H9 (cell line): ENCODE measurements around the gene TEAD1. TPM values are rescaled to one million over a fixed set of nuclear protein-coding genes. Genes with fewer than 3 reads are reported as not detected.

ENCODE experiments used
- DNase-seq: peaks from one replicate; pipeline ENCODE4 v3.0.0-alpha.2; 2017
- H2AFZ ChIP-seq: one replicate; pipeline ENCODE4 v1.6.1; 2013; ENCODE audit warnings: mild to moderate bottlenecking, low read length, control low read depth, moderate library complexity
- H2AK5ac ChIP-seq: 2 replicates; pipeline ENCODE4 v1.6.1; 2013; ENCODE audit warnings: low read length, control low read depth, mixed read lengths; ENCODE audit not compliant: insufficient read length
- H2BK120ac ChIP-seq: one replicate; pipeline ENCODE4 v1.6.1; 2013; ENCODE audit warnings: low read depth, mild to moderate bottlenecking, low read length, control low read depth, inconsistent platforms; ENCODE audit not compliant: poor library complexity, severe bottlenecking
- H2BK12ac ChIP-seq: 2 replicates; pipeline ENCODE4 v1.6.1; 2013; ENCODE audit warnings: low read length, control low read depth, mixed read lengths, low read depth; ENCODE audit not compliant: insufficient read length
- H2BK15ac ChIP-seq: 2 replicates; pipeline ENCODE4 v1.6.1; 2013; ENCODE audit warnings: low read depth, low read length, control low read depth
- H2BK20ac ChIP-seq: one replicate; pipeline ENCODE4 v1.6.1; 2013; ENCODE audit warnings: low read depth, mild to moderate bottlenecking, low read length, control low read depth, inconsistent platforms; ENCODE audit not compliant: poor library complexity, severe bottlenecking
- H2BK5ac ChIP-seq: 2 replicates; pipeline ENCODE4 v1.6.1; 2013; ENCODE audit warnings: low read length, control low read depth, mixed read lengths; ENCODE audit not compliant: insufficient read length
- H3K14ac ChIP-seq: 2 replicates; pipeline ENCODE4 v1.6.1; 2013; ENCODE audit warnings: low read length, control low read depth; ENCODE audit not compliant: insufficient read depth
- H3K18ac ChIP-seq: 2 replicates; pipeline ENCODE4 v1.6.1; 2013; ENCODE audit warnings: low read depth, mild to moderate bottlenecking, mixed read lengths, low read length, control low read depth; ENCODE audit not compliant: insufficient read length
- H3K23ac ChIP-seq: 2 replicates; pipeline ENCODE4 v1.6.1; 2013; ENCODE audit warnings: low read length, control low read depth, mixed read lengths, low read depth; ENCODE audit not compliant: insufficient read length
- H3K23me2 ChIP-seq: 2 replicates; pipeline ENCODE4 v1.6.1; 2013; ENCODE audit warnings: low read depth, mild to moderate bottlenecking, mixed read lengths, low read length, control low read depth; ENCODE audit not compliant: insufficient read length, poor library complexity, severe bottlenecking
- H3K27ac ChIP-seq: 2 replicates; pipeline ENCODE4 v1.5.1; 2013; ENCODE audit warnings: low read length, control low read depth, mixed read lengths, low read depth; ENCODE audit not compliant: insufficient read length
- H3K27me3 ChIP-seq: 2 replicates; pipeline ENCODE4 v1.6.1; 2013; ENCODE audit warnings: low read length, control low read depth, inconsistent platforms; ENCODE audit not compliant: insufficient read depth
- H3K4ac ChIP-seq: 2 replicates; pipeline ENCODE4 v1.6.1; 2013; ENCODE audit warnings: low read depth, mild to moderate bottlenecking, control low read depth, inconsistent platforms, low read length, moderate library complexity
- H3K4me1 ChIP-seq: 2 replicates; pipeline ENCODE4 v1.6.1; 2013; ENCODE audit warnings: low read length, control low read depth, inconsistent platforms; ENCODE audit not compliant: insufficient read depth
- H3K4me2 ChIP-seq: 2 replicates; pipeline ENCODE4 v1.6.1; 2013; ENCODE audit warnings: low read length, control low read depth, mixed read lengths; ENCODE audit not compliant: insufficient read length, insufficient read depth
- H3K56ac ChIP-seq: 2 replicates; pipeline ENCODE4 v1.6.1; 2013; ENCODE audit warnings: low read depth, mild to moderate bottlenecking, mixed read lengths, low read length, control low read depth; ENCODE audit not compliant: insufficient read length
- H3K79me1 ChIP-seq: 2 replicates; pipeline ENCODE4 v1.6.1; 2013; ENCODE audit warnings: low read depth, mild to moderate bottlenecking, moderate library complexity, low read length, control low read depth, inconsistent platforms; ENCODE audit not compliant: insufficient read depth, poor library complexity, severe bottlenecking
- H3K79me2 ChIP-seq: 2 replicates; pipeline ENCODE4 v1.6.1; 2013; ENCODE audit warnings: low read length, control low read depth, inconsistent platforms; ENCODE audit not compliant: insufficient read depth
- H3K9ac ChIP-seq: 2 replicates; pipeline ENCODE4 v1.6.1; 2013; ENCODE audit warnings: low read length, control low read depth, mixed read lengths; ENCODE audit not compliant: insufficient read length; ENCODE audit errors: extremely low read depth
- H3K9me3 ChIP-seq: one replicate; pipeline ENCODE4 v1.6.1; 2013; ENCODE audit warnings: low read depth, low read length, inconsistent platforms; ENCODE audit not compliant: control insufficient read depth
- H3T11ph ChIP-seq: one replicate; pipeline ENCODE4 v1.6.1; 2013; ENCODE audit warnings: mild to moderate bottlenecking, low read length, control low read depth, inconsistent platforms
- H4K20me1 ChIP-seq: one replicate; pipeline ENCODE4 v1.6.1; 2013; ENCODE audit not compliant: control insufficient read depth, insufficient read length, insufficient read depth
- H4K5ac ChIP-seq: 2 replicates; pipeline ENCODE4 v1.6.1; 2013; ENCODE audit warnings: low read depth, mild to moderate bottlenecking, mixed read lengths, low read length, control low read depth; ENCODE audit not compliant: insufficient read length
- H4K8ac ChIP-seq: replicated peaks from 2 replicates; pipeline ENCODE4 v1.6.1; 2013; ENCODE audit warnings: low read length, control low read depth, mixed read lengths, low read depth; ENCODE audit not compliant: insufficient read length
- H4K91ac ChIP-seq: 2 replicates; pipeline ENCODE4 v1.6.1; 2013; ENCODE audit warnings: low read depth, mild to moderate bottlenecking, moderate library complexity, mixed read lengths, low read length, control low read depth; ENCODE audit not compliant: insufficient read length
- H3K27ac Mint-ChIP-seq, 3 experiments: 2 replicates in 2 of 3; 3 replicates in 1 of 3; pipeline ENCODE4 v1.8.0; 2020 to 2021; ENCODE audit warnings: mixed read lengths in 3 of 3, mild to moderate bottlenecking in 1 of 3, moderate library complexity in 1 of 3
- H3K27me3 Mint-ChIP-seq: 2 replicates; pipeline ENCODE4 v1.8.0; 2021; ENCODE audit warnings: low read depth, mild to moderate bottlenecking, moderate library complexity, mixed read lengths
- H3K36me3 Mint-ChIP-seq, 3 experiments: 2 replicates in 2 of 3; 3 replicates in 1 of 3; pipeline ENCODE4 v1.8.0; 2020 to 2021; ENCODE audit warnings: low read depth in 3 of 3, mixed read lengths in 3 of 3; ENCODE audit not compliant: insufficient read depth in 1 of 3
- H3K4me1 Mint-ChIP-seq, 2 experiments: 2 replicates each; pipeline ENCODE4 v1.8.0; 2020; ENCODE audit warnings: mixed read lengths in 2 of 2
- H3K4me3 Mint-ChIP-seq, 2 experiments: 2 replicates in 1 of 2; 3 replicates in 1 of 2; pipeline ENCODE4 v1.8.0; 2020 to 2021; ENCODE audit warnings: mild to moderate bottlenecking in 2 of 2, mixed read lengths in 2 of 2, moderate library complexity in 1 of 2
- H3K9me3 Mint-ChIP-seq, 2 experiments: 2 replicates in 1 of 2; 3 replicates in 1 of 2; pipeline ENCODE4 v1.8.0; 2020; ENCODE audit warnings: mild to moderate bottlenecking in 2 of 2, mixed read lengths in 2 of 2, moderate library complexity in 1 of 2
- CTCF ChIP-seq: fragments of 200-600 bp; sonication (generic); conservative IDR thresholded peaks from 3 replicates; pipeline ENCODE4 v1.8.0; 2021; ENCODE audit warnings: antibody characterized with exemption, mild to moderate bottlenecking
- WGBS: extraction: QIAGEN DNeasy Blood & Tissue Kit; methylation state at CpG from one replicate; pipeline ENCODE4 v1.1.7; 2013; ENCODE audit warnings: missing lambda C conversion rate, low lambda C conversion rate, mixed read lengths; ENCODE audit not compliant: insufficient read length; ENCODE audit errors: extremely low coverage; 5-methylcytosine and 5-hydroxymethylcytosine counted together
- total RNA-seq: library from RNA; stranded (reverse); gene quantifications from 2 replicates; pipeline ENCODE4 v1.2.1, GENCODE V29; 2021

The TEAD1 gene
- total RNA-seq, 1 experiment from 2014 or later, result 75.1 TPM

GRCh38 chr11:12636871-12637410 lies 37.3 kb upstream of the TEAD1 start:
- no peak overlapping the region for H3K4ac ChIP-seq
- no peak overlapping the region for H3K9ac ChIP-seq
- no peak overlapping the region for H4K8ac ChIP-seq
- no peak overlapping the region for H3K23ac ChIP-seq
- no peak overlapping the region for H2AK5ac ChIP-seq
- H2BK20ac ChIP-seq, result no peak overlapping the region
- no peaks in the 10 kb centered on the region for H4K20me1 ChIP-seq
- no peak overlapping the region for H2AFZ ChIP-seq
- Mint-ChIP-seq H3K4me1 (peaks cover 5 to 15% of the 10 kb centered on the region in 2 experiments), H3K27ac (peak overlapping the region in 2 of 3 experiments; percentile 25 to 87; a peak in 3 of 7 replicates), H3K27me3 (peaks cover 2% of the 10 kb centered on the region; the same call in 1 of the 2 replicates), H3K4me3 (no peak overlapping the region), H3K9me3 (peaks cover 4 to 6% of the 10 kb centered on the region in 2 experiments), H3K36me3 (peaks cover 0 to 8% (median 2%) of the 10 kb centered on the region in 3 experiments; a peak in 3 of 7 replicates)
- no peak for TF ChIP-seq CTCF
- H2BK12ac ChIP-seq, result no peak overlapping the region
- no peak overlapping the region for H4K91ac ChIP-seq
- H2BK15ac ChIP-seq, result no peak overlapping the region
- H4K5ac ChIP-seq, result no peak overlapping the region
- H3K18ac ChIP-seq, result peak overlapping the region; percentile 21
- no peaks in the 10 kb centered on the region for H3K9me3 ChIP-seq
- H3K79me1 ChIP-seq, result no peaks in the 10 kb centered on the region
- no peaks in the 10 kb centered on the region for H3K27me3 ChIP-seq
- H3K4me2 ChIP-seq, result no peak overlapping the region
- no peak overlapping the region for H3T11ph ChIP-seq
- no peak overlapping the region for H3K27ac ChIP-seq
- H2BK5ac ChIP-seq, result no peak overlapping the region
- WGBS, result no CpG with 5 or more reads among the region's 5 CpGs
- DNase-seq, result no peak
- H3K56ac ChIP-seq, result no peak overlapping the region
- H3K4me1 ChIP-seq, result no peaks in the 10 kb centered on the region
- 0 out of 2 replicates have a peak overlapping the region, but pooled peaks have one; percentile 63 for H3K14ac ChIP-seq
- no peaks in the 10 kb centered on the region for H3K79me2 ChIP-seq
- H3K23me2 ChIP-seq, result no peaks in the 10 kb centered on the region
- no peak overlapping the region for H2BK120ac ChIP-seq
